CD4-positive, CD25-positive, alpha-beta regulatory T cell (primary cell): ENCODE data around the gene ENOX1. TPM values are rescaled to one million over a fixed set of nuclear protein-coding genes. Genes with fewer than 3 reads are reported as not detected.

Source experiments
- ATAC-seq, 2 donors: fragments of 150-1000 bp; cut with Tn5 transposase; one replicate each; pipeline ENCODE4 v1.10.0; 2021; ENCODE audit warnings: low read depth in 2 of 2, moderate number of reproducible peaks in 2 of 2, moderate library complexity in 1 of 2
- DNase-seq, 3 donors: peaks; one replicate each; pipeline versions ENCODE4 v3.0.0 to v3.0.0-alpha.2; 2012 to 2022; ENCODE audit warnings: mixed read lengths in 1 of 3
- H3K27ac ChIP-seq: one replicate; pipeline ENCODE4 v1.7.0; 2013; ENCODE audit warnings: mild to moderate bottlenecking, low read length; ENCODE audit not compliant: insufficient read depth, poor library complexity, severe bottlenecking
- H3K27me3 ChIP-seq: one replicate; pipeline ENCODE4 v1.7.0; 2013; ENCODE audit warnings: low read length; ENCODE audit not compliant: control insufficient read depth, insufficient read depth
- H3K36me3 ChIP-seq: one replicate; pipeline ENCODE4 v1.7.0; 2013; ENCODE audit warnings: mild to moderate bottlenecking, low read length, moderate library complexity; ENCODE audit not compliant: control insufficient read depth, insufficient read depth
- H3K4me1 ChIP-seq: 2 replicates; pipeline ENCODE4 v1.7.0; 2013; ENCODE audit warnings: mild to moderate bottlenecking, low read length; ENCODE audit not compliant: insufficient read depth, control insufficient read depth, poor library complexity, severe bottlenecking
- H3K4me3 ChIP-seq: one replicate; pipeline ENCODE4 v1.7.0; 2013; ENCODE audit warnings: low read depth, mild to moderate bottlenecking, low read length, moderate library complexity
- H3K9me3 ChIP-seq, 2 experiments: 1 replicate in 1 of 2; 2 replicates in 1 of 2; pipeline ENCODE4 v1.7.0; 2013; ENCODE audit warnings: low read length in 2 of 2, mild to moderate bottlenecking in 1 of 2, moderate library complexity in 1 of 2; ENCODE audit not compliant: control insufficient read depth in 2 of 2
- H3K27ac Mint-ChIP-seq, 3 donors: one replicate each; pipeline ENCODE4 v1.8.0; 2020 to 2022; ENCODE audit warnings: mild to moderate bottlenecking in 3 of 3, mixed read lengths in 3 of 3, moderate library complexity in 2 of 3
- H3K27me3 Mint-ChIP-seq: one replicate; pipeline ENCODE4 v1.8.0; 2022; ENCODE audit warnings: mild to moderate bottlenecking, mixed read lengths
- H3K36me3 Mint-ChIP-seq: one replicate; pipeline ENCODE4 v1.8.0; 2020; ENCODE audit warnings: mixed read lengths
- H3K4me1 Mint-ChIP-seq, 4 donors: one replicate each; pipeline ENCODE4 v1.8.0; 2020 to 2022; ENCODE audit warnings: mixed read lengths in 4 of 4, mild to moderate bottlenecking in 1 of 4
- H3K4me3 Mint-ChIP-seq, 4 donors: one replicate each; pipeline ENCODE4 v1.8.0; 2020 to 2022; ENCODE audit warnings: mild to moderate bottlenecking in 4 of 4, mixed read lengths in 4 of 4, moderate library complexity in 3 of 4
- H3K9me3 Mint-ChIP-seq, 7 donors: one replicate each; pipeline ENCODE4 v1.8.0; 2020 to 2022; ENCODE audit warnings: mixed read lengths in 7 of 7, mild to moderate bottlenecking in 3 of 7, moderate library complexity in 2 of 7
- polyA plus RNA-seq, 4 donors: library from polyadenylated mRNA; unstranded; fragments of 300-500 nt; fragmentation: Illumina TruSeq; gene quantifications; one replicate each; pipeline ENCODE4 v1.2.3, GENCODE V29; 2021
- total RNA-seq: library from RNA; stranded (reverse); gene quantifications from one replicate; pipeline ENCODE4 v1.2.3, GENCODE V29; 2022

The ENOX1 gene
- total and polyA plus RNA-seq, 5 donors from 2014 or later = 0.10 TPM; not detected in 4

- Mint-ChIP-seq H3K9me3 (peaks cover 0 to 3% (median 0%) of the 10 kb centered on the region in 7 donors), H3K27ac (no peak overlapping the region), H3K4me1 (no peaks in the 10 kb centered on the region), H3K27me3 (peaks cover 22% of the 10 kb centered on the region), H3K4me3 (no peak overlapping the region), H3K36me3 (no peaks in the 10 kb centered on the region)
- no peak for DNase-seq
- Histone ChIP-seq H3K27me3 (no peaks in the 10 kb centered on the region), H3K4me3 (no peak overlapping the region), H3K36me3 (no peaks in the 10 kb centered on the region), H3K9me3 (no peaks in the 10 kb centered on the region), H3K4me1 (no peaks in the 10 kb centered on the region), H3K27ac (no peak overlapping the region)
- no peak for ATAC-seq
Observed at GRCh38 chr13:43698758-43699157, 88.0 kb downstream of the ENOX1 start.

- Histone ChIP-seq H3K27me3 (no peaks in the 10 kb centered on the region), H3K36me3 (no peaks in the 10 kb centered on the region), H3K27ac (no peak overlapping the region), H3K9me3 (no peaks in the 10 kb centered on the region), H3K4me3 (no peak overlapping the region), H3K4me1 (no peaks in the 10 kb centered on the region)
- DNase-seq = no peak
- no peak overlapping the region for H3K4me3 Mint-ChIP-seq
- peaks cover 0 to 3% (median 0%) of the 10 kb centered on the region in 7 donors for H3K9me3 Mint-ChIP-seq
- no peaks in the 10 kb centered on the region for H3K36me3 Mint-ChIP-seq
- no peak for ATAC-seq
- H3K4me1 Mint-ChIP-seq = no peaks in the 10 kb centered on the region
- no peak overlapping the region for H3K27ac Mint-ChIP-seq
- H3K27me3 Mint-ChIP-seq = peaks cover 19% of the 10 kb centered on the region
Observed at GRCh38 chr13:43698009-43698408, 88.8 kb downstream of the ENOX1 start.

- Histone ChIP-seq H3K9me3 (no peaks in the 10 kb centered on the region), H3K4me1 (no peaks in the 10 kb centered on the region), H3K4me3 (no peak overlapping the region), H3K27ac (no peak overlapping the region), H3K36me3 (no peaks in the 10 kb centered on the region), H3K27me3 (no peaks in the 10 kb centered on the region)
- no peaks in the 10 kb centered on the region for H3K4me1 Mint-ChIP-seq
- no peak overlapping the region for H3K27ac Mint-ChIP-seq
- peaks cover 0 to 3% (median 0%) of the 10 kb centered on the region in 7 donors for H3K9me3 Mint-ChIP-seq
- peaks cover 17% of the 10 kb centered on the region for H3K27me3 Mint-ChIP-seq
- no peak overlapping the region for H3K4me3 Mint-ChIP-seq
- H3K36me3 Mint-ChIP-seq = no peaks in the 10 kb centered on the region
- ATAC-seq = no peak
- no peak for DNase-seq
Observed at GRCh38 chr13:43697323-43697722, 89.4 kb downstream of the ENOX1 start.

GRCh38 chr13:43694146-43694664 lies 92.6 kb downstream of the ENOX1 start:
- H3K9me3 Mint-ChIP-seq = peaks cover 0 to 3% (median 0%) of the 10 kb centered on the region in 7 donors
- DNase-seq = no peak

GRCh38 chr13:43693639-43694038 lies 93.1 kb downstream of the ENOX1 start:
- Mint-ChIP-seq H3K27me3 (peaks cover 12% of the 10 kb centered on the region), H3K4me1 (no peaks in the 10 kb centered on the region), H3K36me3 (no peaks in the 10 kb centered on the region), H3K27ac (no peak overlapping the region), H3K4me3 (no peak overlapping the region), H3K9me3 (peaks cover 0 to 3% (median 0%) of the 10 kb centered on the region in 7 donors)
- no peak overlapping the region for H3K4me3 ChIP-seq
- H3K27me3 ChIP-seq = no peaks in the 10 kb centered on the region
- ATAC-seq (no peak), DNase-seq (no peak)
- H3K4me1 ChIP-seq = no peaks in the 10 kb centered on the region
- H3K9me3 ChIP-seq = no peaks in the 10 kb centered on the region
- no peak overlapping the region for H3K27ac ChIP-seq
- no peaks in the 10 kb centered on the region for H3K36me3 ChIP-seq

More at GRCh38 chr13:43694146-43694664, 92.6 kb downstream of the ENOX1 start:
- Mint-ChIP-seq H3K36me3 (no peaks in the 10 kb centered on the region), H3K27ac (no peak overlapping the region), H3K4me1 (no peaks in the 10 kb centered on the region), H3K27me3 (peaks cover 7% of the 10 kb centered on the region), H3K4me3 (no peak overlapping the region)
- ATAC-seq = no peak
- H3K36me3 ChIP-seq = no peaks in the 10 kb centered on the region
- no peaks in the 10 kb centered on the region for H3K9me3 ChIP-seq
- H3K27ac ChIP-seq = no peak overlapping the region
- H3K27me3 ChIP-seq = no peaks in the 10 kb centered on the region
- no peak overlapping the region for H3K4me3 ChIP-seq
- H3K4me1 ChIP-seq = no peaks in the 10 kb centered on the region

GRCh38 chr13:43688227-43688907 lies 98.4 kb downstream of the ENOX1 start:
- Mint-ChIP-seq H3K36me3 (no peaks in the 10 kb centered on the region), H3K4me1 (no peaks in the 10 kb centered on the region), H3K9me3 (peaks cover 0 to 2% (median 0%) of the 10 kb centered on the region in 7 donors), H3K27ac (no peak overlapping the region), H3K27me3 (peaks cover 7% of the 10 kb centered on the region), H3K4me3 (no peak overlapping the region)
- Histone ChIP-seq H3K27me3 (no peaks in the 10 kb centered on the region), H3K9me3 (no peaks in the 10 kb centered on the region), H3K27ac (no peak overlapping the region), H3K4me1 (no peaks in the 10 kb centered on the region), H3K36me3 (no peaks in the 10 kb centered on the region), H3K4me3 (no peak overlapping the region)
- no peak for DNase-seq
- no peak for ATAC-seq

- no peak overlapping the region for H3K27ac Mint-ChIP-seq
- peaks cover 0 to 2% (median 0%) of the 10 kb centered on the region in 7 donors for H3K9me3 Mint-ChIP-seq
- H3K27me3 Mint-ChIP-seq = peaks cover 7% of the 10 kb centered on the region
- H3K4me1 ChIP-seq = no peaks in the 10 kb centered on the region
- no peak overlapping the region for H3K4me3 ChIP-seq
- no peaks in the 10 kb centered on the region for H3K4me1 Mint-ChIP-seq
- H3K27ac ChIP-seq = no peak overlapping the region
- no peaks in the 10 kb centered on the region for H3K27me3 ChIP-seq
- ATAC-seq = no peak
- H3K4me3 Mint-ChIP-seq = no peak overlapping the region
- H3K9me3 ChIP-seq = no peaks in the 10 kb centered on the region
- H3K36me3 ChIP-seq = no peaks in the 10 kb centered on the region
- no peaks in the 10 kb centered on the region for H3K36me3 Mint-ChIP-seq
- DNase-seq = no peak
Observed at GRCh38 chr13:43687038-43687437, 99.7 kb downstream of the ENOX1 start.

- Mint-ChIP-seq H3K9me3 (peaks cover 0 to 2% (median 0%) of the 10 kb centered on the region in 7 donors), H3K4me3 (no peak overlapping the region), H3K4me1 (no peaks in the 10 kb centered on the region), H3K27me3 (peaks cover 7% of the 10 kb centered on the region), H3K36me3 (no peaks in the 10 kb centered on the region), H3K27ac (no peak overlapping the region)
- no peaks in the 10 kb centered on the region for H3K27me3 ChIP-seq
- no peak overlapping the region for H3K4me3 ChIP-seq
- no peaks in the 10 kb centered on the region for H3K36me3 ChIP-seq
- no peak overlapping the region for H3K27ac ChIP-seq
- ATAC-seq (no peak), DNase-seq (no peak)
- no peaks in the 10 kb centered on the region for H3K9me3 ChIP-seq
- no peaks in the 10 kb centered on the region for H3K4me1 ChIP-seq
Observed at GRCh38 chr13:43686557-43686956, 100.2 kb downstream of the ENOX1 start.
